OCI-LY7 (cell line): ENCODE data around the gene MESD. TPM values are rescaled to one million over a fixed set of nuclear protein-coding genes. Genes with fewer than 3 reads are reported as not detected.
"Not testable (repeated sequence)": the region's sequence is repeated elsewhere in the genome, so short reads cannot be mapped to it uniquely, and the experiment has no call there.

ENCODE experiments used
- BruUV-seq: library from RNA; stranded (reverse); fragments of 400-500 nt; replicated peaks from 2 replicates; lab custom pipeline; 2021; lab: Mats Ljungman, UMichigan
- CTCF ChIA-PET: fragments of 300-600 bp; sonication (Branson Sonifier 250); formaldehyde crosslinking; loops from one replicate; lab custom pipeline; 2022; ENCODE audit warnings: antibody characterized with exemption; ENCODE audit not compliant: unreplicated experiment; lab: Charles Lee
- POLR2A ChIA-PET: fragments of 300-600 bp; sonication (Branson Sonifier 250); formaldehyde crosslinking; loops from one replicate; lab custom pipeline; 2022; ENCODE audit warnings: antibody characterized with exemption; lab: Charles Lee
- DNase-seq: peaks from one replicate; pipeline ENCODE4 v3.0.0-alpha.2; 2015; ENCODE audit warnings: low spot score
- H2AFZ ChIP-seq: fragments of 200-600 bp; sonication (generic), shearing (Covaris generic); 2 replicates; pipeline ENCODE4 v1.6.1; 2014; ENCODE audit warnings: mild to moderate bottlenecking, antibody characterized with exemption, low read length, moderate library complexity
- H3K27ac ChIP-seq: fragments of 200-600 bp; sonication (generic); 2 replicates; pipeline ENCODE4 v1.5.1; 2014; ENCODE audit warnings: mixed run types, low read depth, mild to moderate bottlenecking, moderate library complexity, low read length, inconsistent platforms; ENCODE audit not compliant: poor library complexity, severe bottlenecking
- H3K36me3 ChIP-seq: fragments of 200-600 bp; sonication (generic); 2 replicates; pipeline ENCODE4 v1.6.1; 2014; ENCODE audit warnings: mild to moderate bottlenecking, antibody characterized with exemption, low read length, moderate library complexity, mixed read lengths; ENCODE audit not compliant: insufficient read depth
- H3K4me1 ChIP-seq: fragments of 200-600 bp; sonication (generic); 2 replicates; pipeline ENCODE4 v1.5.1; 2014; ENCODE audit warnings: mild to moderate bottlenecking, low read length; ENCODE audit not compliant: insufficient read depth, poor library complexity, severe bottlenecking
- H3K4me2 ChIP-seq: fragments of 200-600 bp; sonication (generic); 2 replicates; pipeline ENCODE4 v1.6.1; 2014; ENCODE audit warnings: mild to moderate bottlenecking, low read length
- H3K4me3 ChIP-seq: fragments of 200-600 bp; sonication (generic); 2 replicates; pipeline ENCODE4 v1.5.1; 2014; ENCODE audit warnings: mild to moderate bottlenecking, low read depth, low read length; ENCODE audit not compliant: poor library complexity, severe bottlenecking
- H3K79me2 ChIP-seq: fragments of 200-600 bp; sonication (generic); 2 replicates; pipeline ENCODE4 v1.6.1; 2016; ENCODE audit warnings: low read depth, mild to moderate bottlenecking, low read length, moderate library complexity, mixed read lengths; ENCODE audit not compliant: insufficient read depth
- H3K9me2 ChIP-seq: fragments of 200-600 bp; sonication (generic); 2 replicates; pipeline ENCODE4 v1.6.1; 2016; ENCODE audit warnings: mild to moderate bottlenecking, low read length, mixed read lengths; ENCODE audit not compliant: insufficient read depth
- H3K9me3 ChIP-seq: fragments of 200-600 bp; sonication (generic); 2 replicates; pipeline ENCODE4 v1.6.1; 2014; ENCODE audit warnings: mild to moderate bottlenecking, mixed run types, low read length, mixed read lengths
- H4K20me1 ChIP-seq: fragments of 200-600 bp; sonication (generic); 2 replicates; pipeline ENCODE4 v1.6.1; 2014; ENCODE audit warnings: mild to moderate bottlenecking, antibody characterized with exemption, low read length, moderate library complexity, mixed read lengths; ENCODE audit not compliant: insufficient read depth
- CTCF ChIP-seq: fragments of 200-600 bp; sonication (generic); conservative IDR thresholded peaks from 2 replicates; pipeline ENCODE4 v1.5.1; 2014; ENCODE audit warnings: mild to moderate bottlenecking, antibody characterized with exemption, low read length, moderate library complexity, mixed read lengths
- EZH2phosphoT487 ChIP-seq: fragments of 200-600 bp; sonication (generic); IDR thresholded peaks from 2 replicates; pipeline ENCODE4 v1.6.1; 2018; ENCODE audit warnings: low read depth, borderline replicate concordance, mild to moderate bottlenecking, mixed run types, antibody characterized with exemption, low read length, moderate library complexity, mixed read lengths
- intact Hi-C: fragments of 100-400 bp; cut with micrococcal nuclease; formaldehyde crosslinking; loops from one replicate; pipeline ENCODE4 v1.10.0; 2022; ENCODE audit not compliant: unreplicated experiment
- total RNA-seq, 2 experiments: library from RNA; depleted of rRNA in 1 of 2; stranded (reverse); fragments of >200 nt in 1 of 2; shearing (Covaris generic) in 1 of 2; gene quantifications; 2 replicates each; pipeline ENCODE4 v1.2.3, GENCODE V29; 2014 to 2022

The MESD gene
- total RNA-seq, 2 experiments from 2014 or later = 17.3 to 27.7 TPM

- Histone ChIP-seq H3K9me3 (no peaks in the 10 kb centered on the region), H3K36me3 (no peaks in the 10 kb centered on the region), H3K79me2 (no peaks in the 10 kb centered on the region), H4K20me1 (no peaks in the 10 kb centered on the region), H2AFZ (no peak overlapping the region), H3K27ac (no peak overlapping the region), H3K4me2 (no peak overlapping the region), H3K4me1 (no peaks in the 10 kb centered on the region), H3K9me2 (no peaks in the 10 kb centered on the region), H3K4me3 (no peak overlapping the region)
- TF ChIP-seq CTCF (no peak), EZH2phosphoT487 (no peak)
- no peak for DNase-seq
- intact Hi-C loops = no loop called here
- ChIA-PET CTCF (no interaction called here), POLR2A (no interaction called here)
- BruUV-seq = no TSS peak
Observed at GRCh38 chr15:80957976-80958375, 31.6 kb downstream of the MESD start.

GRCh38 chr15:80957556-80957955 lies 32.1 kb downstream of the MESD start:
- Histone ChIP-seq H3K79me2 (no peaks in the 10 kb centered on the region), H2AFZ (no peak overlapping the region), H3K4me2 (no peak overlapping the region), H3K27ac (no peak overlapping the region), H4K20me1 (no peaks in the 10 kb centered on the region), H3K9me3 (no peaks in the 10 kb centered on the region), H3K4me3 (no peak overlapping the region), H3K36me3 (no peaks in the 10 kb centered on the region), H3K4me1 (no peaks in the 10 kb centered on the region), H3K9me2 (no peaks in the 10 kb centered on the region)
- no peak for DNase-seq
- POLR2A ChIA-PET = interaction anchor here (0.7 to 1.1 kb wide), 2 partner anchors 18 to 60 kb away, joined by 3 read pairs; no protein-coding TSS in a partner anchor
- intact Hi-C loops = no loop called here
- TF ChIP-seq CTCF (no peak), EZH2phosphoT487 (no peak)
- CTCF ChIA-PET = no interaction called here
- BruUV-seq = no TSS peak

GRCh38 chr15:80955571-80956452 lies 33.8 kb downstream of the MESD start:
- POLR2A ChIA-PET = interaction anchor here (0.7 kb wide), 1 partner anchor 21 kb away, joined by 5 read pairs; no protein-coding TSS in a partner anchor
- DNase-seq, H3K4me2 ChIP-seq, H2AFZ ChIP-seq, H3K79me2 ChIP-seq, H3K27ac ChIP-seq, H3K4me3 ChIP-seq, H3K36me3 ChIP-seq, H3K4me1 ChIP-seq, H3K9me3 ChIP-seq, CTCF ChIA-PET, intact Hi-C loops, BruUV-seq, H3K9me2 ChIP-seq, H4K20me1 ChIP-seq: not testable (repeated sequence)
